Neural crest cell (in vitro differentiated cells): ENCODE data around the gene METTL25B. TPM values are rescaled to one million over a fixed set of nuclear protein-coding genes. Genes with fewer than 3 reads are reported as not detected.

Source experiments
- DNase-seq: peaks from one replicate; pipeline ENCODE4 v3.0.0; 2021; ENCODE audit warnings: low read depth, mixed read lengths, low spot score
- H3K27ac Mint-ChIP-seq: one replicate; pipeline ENCODE4 v1.8.0; 2021; ENCODE audit warnings: mild to moderate bottlenecking, mixed read lengths; ENCODE audit not compliant: unreplicated experiment
- H3K27me3 Mint-ChIP-seq: 2 replicates; pipeline ENCODE4 v1.8.0; 2021; ENCODE audit warnings: low read depth, mild to moderate bottlenecking, mixed read lengths
- H3K36me3 Mint-ChIP-seq: 2 replicates; pipeline ENCODE4 v1.8.0; 2021; ENCODE audit warnings: low read depth, mild to moderate bottlenecking, mixed read lengths
- H3K4me1 Mint-ChIP-seq: 2 replicates; pipeline ENCODE4 v1.8.0; 2021; ENCODE audit warnings: mixed read lengths
- H3K4me3 Mint-ChIP-seq: one replicate; pipeline ENCODE4 v1.8.0; 2021; ENCODE audit warnings: mild to moderate bottlenecking, mixed read lengths
- H3K9me3 Mint-ChIP-seq: 2 replicates; pipeline ENCODE4 v1.8.0; 2021; ENCODE audit warnings: mixed read lengths
- total RNA-seq: library from RNA; stranded (reverse); gene quantifications from 2 replicates; pipeline ENCODE4 v1.2.1, GENCODE V29; 2021
- TF ChIP-seq, protein P1 (sequence below): fragments of 200-600 bp; sonication (generic); conservative IDR thresholded peaks from 2 replicates; pipeline ENCODE4 v1.5.0; 2021; ENCODE audit warnings: antibody characterized with exemption, mild to moderate bottlenecking

Gene METTL25B
- total RNA-seq, 1 donor from 2014 or later: 33.0 TPM

DNA sequence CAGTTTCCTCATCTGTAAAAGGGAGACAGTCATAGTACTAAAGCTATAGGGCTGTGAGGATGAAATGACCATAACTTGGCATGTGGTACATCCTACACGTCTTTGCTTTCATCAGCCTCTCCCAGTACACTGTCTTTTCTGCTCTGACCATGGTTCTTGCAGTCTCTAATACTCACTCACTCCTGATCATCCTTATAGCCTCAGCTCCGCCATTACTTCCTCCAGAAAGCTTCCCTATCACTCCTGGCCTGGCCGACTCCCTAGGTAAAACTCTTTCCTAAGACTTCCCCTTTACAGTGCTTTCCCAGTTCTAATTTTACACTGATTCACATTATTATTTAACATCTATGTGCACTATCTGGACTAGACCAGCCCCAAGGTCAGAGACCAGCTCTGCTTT is 17.6 kb downstream of the METTL25B start:
- no peaks in the 10 kb centered on the region for H3K27me3 Mint-ChIP-seq
- no peak for DNase-seq
- peak overlapping the region; percentile 95 for H3K4me3 Mint-ChIP-seq
- H3K4me1 Mint-ChIP-seq: peaks cover 65% of the 10 kb centered on the region
- H3K9me3 Mint-ChIP-seq: no peaks in the 10 kb centered on the region
- H3K36me3 Mint-ChIP-seq: peaks cover 10% of the 10 kb centered on the region
- peak overlapping the region; percentile 81 for H3K27ac Mint-ChIP-seq
- TF ChIP-seq, protein P1, sequence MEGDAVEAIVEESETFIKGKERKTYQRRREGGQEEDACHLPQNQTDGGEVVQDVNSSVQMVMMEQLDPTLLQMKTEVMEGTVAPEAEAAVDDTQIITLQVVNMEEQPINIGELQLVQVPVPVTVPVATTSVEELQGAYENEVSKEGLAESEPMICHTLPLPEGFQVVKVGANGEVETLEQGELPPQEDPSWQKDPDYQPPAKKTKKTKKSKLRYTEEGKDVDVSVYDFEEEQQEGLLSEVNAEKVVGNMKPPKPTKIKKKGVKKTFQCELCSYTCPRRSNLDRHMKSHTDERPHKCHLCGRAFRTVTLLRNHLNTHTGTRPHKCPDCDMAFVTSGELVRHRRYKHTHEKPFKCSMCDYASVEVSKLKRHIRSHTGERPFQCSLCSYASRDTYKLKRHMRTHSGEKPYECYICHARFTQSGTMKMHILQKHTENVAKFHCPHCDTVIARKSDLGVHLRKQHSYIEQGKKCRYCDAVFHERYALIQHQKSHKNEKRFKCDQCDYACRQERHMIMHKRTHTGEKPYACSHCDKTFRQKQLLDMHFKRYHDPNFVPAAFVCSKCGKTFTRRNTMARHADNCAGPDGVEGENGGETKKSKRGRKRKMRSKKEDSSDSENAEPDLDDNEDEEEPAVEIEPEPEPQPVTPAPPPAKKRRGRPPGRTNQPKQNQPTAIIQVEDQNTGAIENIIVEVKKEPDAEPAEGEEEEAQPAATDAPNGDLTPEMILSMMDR: no peak

DNA sequence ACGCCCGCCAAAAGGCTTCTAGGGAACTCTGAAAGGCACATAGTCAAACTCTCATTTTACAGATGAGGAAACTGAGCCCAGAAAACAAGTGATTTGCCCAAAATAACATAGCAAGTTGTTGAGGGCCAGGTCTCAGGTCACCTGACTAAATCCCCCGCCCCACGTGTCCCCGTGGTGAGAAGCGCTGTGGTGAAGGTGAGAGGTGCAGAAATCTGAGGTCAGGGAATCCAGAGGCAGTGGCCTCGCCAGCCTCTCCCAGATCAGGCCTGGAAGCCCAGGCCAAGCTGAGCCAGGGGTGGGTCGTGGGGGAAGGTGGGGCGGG is 18.1 kb downstream of the METTL25B start:
- Mint-ChIP-seq H3K36me3 (peaks cover 8% of the 10 kb centered on the region), H3K27ac (peak overlapping the region; percentile 100), H3K27me3 (no peaks in the 10 kb centered on the region), H3K4me1 (peaks cover 60% of the 10 kb centered on the region), H3K9me3 (no peaks in the 10 kb centered on the region), H3K4me3 (peak overlapping the region; percentile 95)
- TF ChIP-seq, protein P1: no peak
- DNase-seq: no peak

DNA sequence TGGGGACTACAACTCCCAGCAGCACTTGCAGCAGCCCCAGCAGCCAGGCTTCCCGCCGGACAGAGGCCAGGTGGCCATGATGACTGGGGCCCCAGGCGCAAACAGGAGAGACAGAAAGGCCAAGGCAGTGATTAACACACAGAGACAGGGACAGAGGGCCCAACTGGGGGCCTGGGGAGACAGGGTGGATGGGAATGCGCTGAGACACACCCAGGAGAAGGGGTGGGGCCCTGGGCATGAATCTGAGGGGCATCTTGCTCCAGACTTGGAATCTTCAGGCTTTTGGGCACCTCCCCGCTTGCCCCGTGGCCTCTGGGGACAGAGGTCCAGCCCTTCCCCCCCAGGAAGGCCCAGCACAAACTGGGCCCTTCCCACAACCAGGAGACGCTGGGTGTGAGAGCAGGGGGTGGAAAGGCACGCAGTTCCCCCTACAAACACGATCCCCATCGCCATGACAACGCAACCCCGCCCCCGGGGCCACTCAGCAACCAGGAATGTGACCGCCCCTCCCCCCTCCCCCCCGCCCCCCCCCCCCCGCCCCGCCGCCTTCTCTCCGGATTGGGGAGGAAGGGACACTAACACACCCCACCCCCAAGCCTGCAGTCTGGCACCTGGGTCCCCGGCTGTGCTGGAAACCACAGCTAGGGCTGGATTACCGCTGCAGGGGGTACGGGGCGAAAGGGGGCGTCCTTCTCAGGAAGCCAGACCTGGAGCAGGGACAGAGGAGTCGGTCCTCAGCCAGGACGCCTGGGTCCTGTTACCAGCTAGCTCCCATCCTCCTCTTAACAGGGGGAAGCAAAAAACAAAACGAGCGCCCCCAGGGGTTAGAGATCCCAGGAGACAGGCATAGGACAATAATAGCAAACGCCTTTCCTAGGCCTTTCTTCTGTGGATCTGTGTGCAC is 18.7 kb downstream of the METTL25B start:
- Mint-ChIP-seq H3K4me3 (peak overlapping the region; percentile 95), H3K27ac (peak overlapping the region; percentile 100), H3K9me3 (no peaks in the 10 kb centered on the region), H3K4me1 (peaks cover 56% of the 10 kb centered on the region), H3K36me3 (peaks cover 8% of the 10 kb centered on the region), H3K27me3 (no peaks in the 10 kb centered on the region)
- TF ChIP-seq, protein P1: peak; percentile 46
- DNase-seq: peak; percentile 74

DNA sequence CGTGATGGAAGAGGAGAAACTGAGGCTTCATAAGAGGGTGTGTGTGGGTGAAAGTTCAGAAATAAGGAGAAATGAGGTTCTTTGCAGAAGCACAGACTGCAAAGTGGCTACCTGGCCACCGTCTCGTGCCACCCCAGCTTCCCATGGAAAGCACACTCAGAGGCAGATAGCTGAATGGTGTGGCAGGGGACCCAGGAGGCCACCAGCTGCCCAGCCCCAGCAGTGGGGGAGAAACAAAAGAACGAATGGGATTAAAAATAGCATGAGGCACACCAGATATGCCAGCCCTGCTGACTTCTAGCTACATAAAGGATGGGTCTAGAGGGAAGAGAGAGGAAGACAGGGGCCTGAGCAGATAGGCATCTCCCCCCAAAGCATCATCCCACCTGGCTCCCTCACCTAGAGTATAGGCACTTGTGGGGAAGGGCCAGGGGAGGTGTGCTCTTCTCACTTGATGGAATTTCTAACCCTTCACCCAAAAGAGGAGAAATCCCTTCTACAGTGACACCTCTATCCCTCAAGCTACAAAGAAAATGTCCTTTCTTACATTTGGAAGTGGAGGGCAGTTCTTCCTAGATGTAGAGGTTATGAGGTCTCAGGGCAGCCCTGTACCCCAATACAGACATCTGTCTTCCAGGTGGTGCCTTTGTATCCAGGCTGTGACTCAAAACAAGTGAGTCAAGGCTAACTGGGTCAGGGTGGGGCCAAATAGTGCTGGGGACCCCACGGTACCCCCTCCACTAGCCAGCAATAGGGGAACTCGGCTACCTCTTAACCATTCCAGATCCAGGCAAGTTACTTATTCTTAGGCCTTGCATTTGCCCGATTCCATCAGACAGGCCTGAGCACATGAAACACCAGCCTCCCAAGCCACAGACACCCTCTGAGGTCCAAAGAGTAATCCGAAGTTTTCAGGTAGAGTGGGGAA is 19.7 kb downstream of the METTL25B start:
- Mint-ChIP-seq H3K36me3 (peaks cover 8% of the 10 kb centered on the region), H3K9me3 (no peaks in the 10 kb centered on the region), H3K4me1 (peaks cover 62% of the 10 kb centered on the region), H3K27ac (peak overlapping the region; percentile 97), H3K27me3 (no peaks in the 10 kb centered on the region), H3K4me3 (peak overlapping the region; percentile 94)
- no peak for DNase-seq
- TF ChIP-seq, protein P1: no peak

DNA sequence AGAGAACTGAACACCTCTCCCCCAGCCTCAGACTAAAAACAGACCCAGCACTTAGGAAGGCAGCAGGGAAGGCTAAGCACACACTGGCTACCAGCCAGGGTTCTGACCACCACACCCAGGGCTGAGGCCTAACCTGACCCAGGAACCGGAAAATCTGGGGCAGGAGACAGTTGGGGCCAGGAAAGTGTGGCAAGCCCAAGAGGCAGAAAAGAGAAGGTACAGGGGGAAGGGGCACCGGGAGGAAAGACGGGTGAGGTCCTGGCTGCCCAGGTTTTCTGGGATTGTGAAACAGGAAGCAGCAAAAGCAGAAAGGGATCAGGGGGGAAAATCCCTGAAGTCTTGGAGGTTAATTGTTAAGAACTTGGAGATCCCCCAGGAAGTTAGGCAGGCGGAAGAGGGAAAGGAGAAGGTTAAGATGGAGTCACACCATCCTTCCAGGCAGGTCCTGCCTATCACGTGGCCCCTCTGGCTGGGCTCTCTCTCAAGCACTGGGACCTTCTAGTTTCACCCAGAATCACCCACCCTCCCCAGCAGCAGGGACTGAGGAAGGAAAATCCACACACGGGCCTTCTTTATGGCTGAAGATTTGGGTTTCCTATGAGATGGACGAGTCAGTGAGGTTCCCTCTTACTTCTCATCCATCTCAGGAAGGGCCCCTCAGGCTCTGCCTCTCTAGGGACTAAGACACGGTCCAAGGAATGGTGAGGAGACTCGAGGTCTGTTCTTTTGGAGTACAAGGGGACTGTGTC is 20.6 kb downstream of the METTL25B start:
- TF ChIP-seq, protein P1: no peak
- Mint-ChIP-seq H3K4me1 (peaks cover 64% of the 10 kb centered on the region), H3K36me3 (peaks cover 8% of the 10 kb centered on the region), H3K9me3 (no peaks in the 10 kb centered on the region), H3K4me3 (peak overlapping the region; percentile 94), H3K27ac (peak overlapping the region; percentile 97), H3K27me3 (no peaks in the 10 kb centered on the region)
- DNase-seq: no peak
